ENCODE results near the gene ST13.
"Not testable (repeated sequence)": the region's sequence is repeated elsewhere in the genome, so short reads cannot be mapped to it uniquely, and the experiment has no call there.

The ST13 gene

GRCh38 chr22:40782521-40782920 is 73.9 kb downstream of the ST13 start:
- ATAC-seq, result no peak
- no peak for DNase-seq

- DNase-seq, ATAC-seq: not testable (repeated sequence)
These were observed 74.7 kb downstream of the ST13 start for GRCh38 chr22:40781749-40782148.
